Activated naive CD4-positive, alpha-beta T cell treated with Interleukin-2 at 50 U/mL for 16 hours (primary cell): Measurements from ENCODE around the gene PUM2.

Experiments used
- DNase-seq: peaks from one replicate; pipeline ENCODE4 v3.0.0-alpha.2; 2020

Gene PUM2

GRCh38 chr2:20227894-20228505 lies 122.6 kb downstream of the PUM2 start:
- DNase-seq, result no peak

- DNase-seq, result no peak
Measured at GRCh38 chr2:20226152-20226545, 124.5 kb downstream of the PUM2 start.

- peak; percentile 21 for DNase-seq
Measured at GRCh38 chr2:20225294-20226151, 125.1 kb downstream of the PUM2 start.

- no peak for DNase-seq
Measured at GRCh38 chr2:20224716-20225293, 125.8 kb downstream of the PUM2 start, which contains the start of gene SDC1. SDC1 (minus strand) TSS chr2:20225130; CDS start chr2:20224867, 263 bp downstream.

GRCh38 chr2:20224164-20224715 lies 126.4 kb downstream of the PUM2 start:
- DNase-seq, result no peak

GRCh38 chr2:20223407-20224163 lies 127.1 kb downstream of the PUM2 start:
- no peak for DNase-seq

GRCh38 chr2:20222769-20223406 lies 127.8 kb downstream of the PUM2 start:
- no peak for DNase-seq

GRCh38 chr2:20222014-20222768 lies 128.5 kb downstream of the PUM2 start:
- DNase-seq, result no peak

GRCh38 chr2:20221555-20221973 lies 129.1 kb downstream of the PUM2 start:
- no peak for DNase-seq

- no peak for DNase-seq
Measured at GRCh38 chr2:20220806-20221554, 129.7 kb downstream of the PUM2 start.

- no peak for DNase-seq
Measured at GRCh38 chr2:20219763-20220380, 130.8 kb downstream of the PUM2 start.

- DNase-seq, result no peak
Measured at GRCh38 chr2:20218331-20219320, 132.0 kb downstream of the PUM2 start.

GRCh38 chr2:20217041-20217970 lies 133.3 kb downstream of the PUM2 start:
- DNase-seq, result no peak

GRCh38 chr2:20216130-20217025 lies 134.3 kb downstream of the PUM2 start:
- DNase-seq, result no peak

GRCh38 chr2:20215183-20216040 lies 135.2 kb downstream of the PUM2 start:
- no peak for DNase-seq
